Measurements from ENCODE around the gene HTT-AS.

GRCh38 chr4:3074078-3074845 is at the start of gene HTT-AS, which contains the start of gene HTT:
- TF ChIP-seq CTCF (IDR thresholded peaks at IDR 0.05) (peak; percentile 21; the same call in 1 of the 2 replicates), ZFX (IDR thresholded peaks at IDR 0.05; ENCODE audit: borderline replicate concordance) (no peak)
